ENCODE results near the gene MKI67. TPM values are rescaled to one million over a fixed set of nuclear protein-coding genes. Genes with fewer than 3 reads are reported as not detected.

MKI67 gene
- total RNA-seq, 3 donors from 2014 or later (not counting 1 experiment from before 2014, with no cell fraction given): 5.3 to 10.0 (median 6.8) TPM

- no peak for DNase-seq
- Histone ChIP-seq H3K9me3 (ENCODE audit: control insufficient read depth, insufficient read depth, low read length) (no peaks in the 10 kb centered on the region), H3K36me3 (ENCODE audit: control insufficient read depth, insufficient read depth, low read length) (no peaks in the 10 kb centered on the region), H3K4me3 (ENCODE audit: low read length) (no peak overlapping the region), H3K27me3 (ENCODE audit: control insufficient read depth, insufficient read depth, low read length) (no peaks in the 10 kb centered on the region), H3K27ac (ENCODE audit: low read length) (no peak overlapping the region), H3K4me1 (ENCODE audit: control insufficient read depth, insufficient read depth, low read length) (peaks cover 16% of the 10 kb centered on the region)
- no peak overlapping the region for H3K27ac Mint-ChIP-seq
- TF ChIP-seq CTCF (IDR thresholded peaks at IDR 0.05): no peak
- 88% methylated on average over 5 of the region's 5 CpGs for WGBS (ENCODE audit: insufficient coverage)
- H3K4me1 Mint-ChIP-seq: peaks cover 11 to 13% of the 10 kb centered on the region in 2 donors
- no peaks in the 10 kb centered on the region for H3K36me3 Mint-ChIP-seq
- H3K9me3 Mint-ChIP-seq: no peaks in the 10 kb centered on the region
- no peak overlapping the region for H3K4me3 Mint-ChIP-seq
- intact Hi-C loops (cut with micrococcal nuclease): no loop called here
- peaks cover 0 to 3% of the 10 kb centered on the region in 2 donors for H3K27me3 Mint-ChIP-seq (ENCODE audit: low read depth in 2 of 2)
- no peak for ATAC-seq
Observed at GRCh38 chr10:128121750-128122412, 4.3 kb downstream of the MKI67 start.

- no peaks in the 10 kb centered on the region for H3K27me3 Mint-ChIP-seq (ENCODE audit: low read depth in 2 of 2)
- H3K4me1 Mint-ChIP-seq: no peaks in the 10 kb centered on the region
- no peak overlapping the region for H3K27ac Mint-ChIP-seq
- no peaks in the 10 kb centered on the region for H3K9me3 Mint-ChIP-seq
- H3K4me3 Mint-ChIP-seq: no peak overlapping the region
- Histone ChIP-seq H3K27me3 (ENCODE audit: control insufficient read depth, insufficient read depth, low read length) (no peaks in the 10 kb centered on the region), H3K4me3 (ENCODE audit: low read length) (no peak overlapping the region), H3K9me3 (ENCODE audit: control insufficient read depth, insufficient read depth, low read length) (no peaks in the 10 kb centered on the region), H3K27ac (ENCODE audit: low read length) (no peak overlapping the region), H3K4me1 (ENCODE audit: control insufficient read depth, insufficient read depth, low read length) (no peaks in the 10 kb centered on the region), H3K36me3 (ENCODE audit: control insufficient read depth, insufficient read depth, low read length) (no peaks in the 10 kb centered on the region)
- no peak for TF ChIP-seq CTCF (IDR thresholded peaks at IDR 0.05)
- intact Hi-C loops (cut with micrococcal nuclease): no loop called here
- H3K36me3 Mint-ChIP-seq: no peaks in the 10 kb centered on the region
- DNase-seq: no peak
- ATAC-seq: no peak
- WGBS (ENCODE audit: insufficient coverage): 90% methylated on average over 10 of the region's 13 CpGs
Observed at GRCh38 chr10:128116851-128117615, 9.2 kb downstream of the MKI67 start.

GRCh38 chr10:128116187-128116586 is 10.0 kb downstream of the MKI67 start:
- Mint-ChIP-seq H3K27me3 (ENCODE audit: low read depth in 2 of 2) (no peaks in the 10 kb centered on the region), H3K36me3 (no peaks in the 10 kb centered on the region), H3K4me3 (no peak overlapping the region), H3K9me3 (no peaks in the 10 kb centered on the region), H3K27ac (no peak overlapping the region), H3K4me1 (no peaks in the 10 kb centered on the region)
- H3K4me3 ChIP-seq (ENCODE audit: low read length): no peak overlapping the region
- DNase-seq (no peak), ATAC-seq (no peak)
- intact Hi-C loops (cut with micrococcal nuclease): no loop called here
- TF ChIP-seq CTCF (IDR thresholded peaks at IDR 0.05): no peak
- no peaks in the 10 kb centered on the region for H3K36me3 ChIP-seq (ENCODE audit: control insufficient read depth, insufficient read depth, low read length)
- H3K27ac ChIP-seq (ENCODE audit: low read length): no peak overlapping the region
- H3K4me1 ChIP-seq (ENCODE audit: control insufficient read depth, insufficient read depth, low read length): no peaks in the 10 kb centered on the region
- no peaks in the 10 kb centered on the region for H3K9me3 ChIP-seq (ENCODE audit: control insufficient read depth, insufficient read depth, low read length)
- WGBS (ENCODE audit: insufficient coverage): 99% methylated on average over 3 of the region's 4 CpGs
- no peaks in the 10 kb centered on the region for H3K27me3 ChIP-seq (ENCODE audit: control insufficient read depth, insufficient read depth, low read length)
